Endothelial cell of umbilical vein (primary cell): Measurements from ENCODE around the gene BRCA2. TPM values are rescaled to one million over a fixed set of nuclear protein-coding genes. Genes with fewer than 3 reads are reported as not detected.

Experiments
- BruUV-seq: library from RNA; stranded (reverse); fragments of 400-500 nt; replicated peaks from 2 replicates; lab custom pipeline; 2021; lab: Mats Ljungman, UMichigan
- CTCF ChIA-PET: fragments of 300-600, 350-600 bp; sonication (Branson Sonifier 250); formaldehyde crosslinking; loops from one replicate; lab custom pipeline; 2021; ENCODE audit warnings: antibody characterized with exemption, inconsistent platforms; lab: Charles Lee
- POLR2A ChIA-PET: fragments of 300-600, 350-600 bp; sonication (Branson Sonifier 250); formaldehyde crosslinking; loops from one replicate; lab custom pipeline; 2021; ENCODE audit warnings: antibody characterized with exemption, inconsistent platforms; lab: Charles Lee
- DNase-seq: peaks from one replicate; pipeline ENCODE4 v3.0.0-alpha.2; 2011; ENCODE audit warnings: low read depth, low spot score
- FAIRE-seq: peaks from 2 replicates; lab custom pipeline; 2011; peaks lifted over from hg19 to GRCh38; lab: Jason Lieb, UNC
- H2AFZ ChIP-seq: 2 replicates; pipeline ENCODE4 v1.6.0; 2012; ENCODE audit warnings: low read depth, low read length, control low read depth, inconsistent platforms
- H3K27ac ChIP-seq: 2 replicates; pipeline ENCODE4 v1.5.1; 2011; ENCODE audit warnings: low read depth, mild to moderate bottlenecking, control low read depth, low read length, moderate library complexity; ENCODE audit not compliant: insufficient read depth
- H3K27me3 ChIP-seq, 2 experiments: 2 replicates each; pipeline versions ENCODE4 v1.6.0 to v1.6.1; 2011; ENCODE audit warnings: low read length in 2 of 2, mixed read lengths in 1 of 2; ENCODE audit not compliant: control insufficient read depth in 2 of 2, insufficient read depth in 2 of 2
- H3K36me3 ChIP-seq, 2 experiments: 2 replicates in 1 of 2; 3 replicates in 1 of 2; pipeline ENCODE4 v1.5.1; 2011; ENCODE audit warnings: low read length in 2 of 2, mild to moderate bottlenecking in 1 of 2, moderate library complexity in 1 of 2; ENCODE audit not compliant: control insufficient read depth in 2 of 2, insufficient read depth in 2 of 2; ENCODE audit errors: extremely low read depth in 1 of 2
- H3K4me1 ChIP-seq: 3 replicates; pipeline ENCODE4 v1.5.1; 2011; ENCODE audit warnings: mild to moderate bottlenecking, low read length; ENCODE audit not compliant: control insufficient read depth, insufficient read depth; ENCODE audit errors: extremely low read depth
- H3K4me2 ChIP-seq: 2 replicates; pipeline ENCODE4 v1.6.1; 2011; ENCODE audit warnings: low read length, control low read depth, mixed read lengths; ENCODE audit not compliant: insufficient read depth
- H3K4me3 ChIP-seq, 3 experiments: fragments of 200-600 bp in 1 of 3; sonication (generic), shearing (Covaris generic) in 1 of 3; replicated peaks in 1 of 3; 2 replicates each; pipeline ENCODE4 v1.5.1; 2011 to 2016; ENCODE audit warnings: control low read depth in 3 of 3, low read length in 3 of 3, mild to moderate bottlenecking in 2 of 3, inconsistent platforms in 1 of 3, low read depth in 1 of 3, moderate library complexity in 1 of 3; ENCODE audit not compliant: insufficient read depth in 1 of 3
- H3K79me2 ChIP-seq: 2 replicates; pipeline ENCODE4 v1.6.0; 2012; ENCODE audit warnings: low read length, inconsistent platforms; ENCODE audit not compliant: control insufficient read depth, insufficient read depth
- H3K9ac ChIP-seq: replicated peaks from 2 replicates; pipeline ENCODE3; 2011; ENCODE audit warnings: low read length, control low read depth; ENCODE audit not compliant: insufficient read depth; ENCODE audit errors: extremely low read depth
- H3K9me1 ChIP-seq: replicated peaks from 3 replicates; pipeline ENCODE4 v1.6.0; 2011; ENCODE audit warnings: mild to moderate bottlenecking, low read length; ENCODE audit not compliant: control insufficient read depth, insufficient read depth; ENCODE audit errors: extremely low read depth
- H3K9me3 ChIP-seq: replicated peaks from 2 replicates; pipeline ENCODE4 v1.5.1; 2012; ENCODE audit warnings: low read length, inconsistent platforms; ENCODE audit not compliant: control insufficient read depth, insufficient read depth
- H4K20me1 ChIP-seq: replicated peaks from 2 replicates; pipeline ENCODE3; 2011; ENCODE audit warnings: mild to moderate bottlenecking, low read length; ENCODE audit not compliant: control insufficient read depth, insufficient read depth; ENCODE audit errors: extremely low read depth
- CTCF ChIP-seq, 2 donors: IDR thresholded peaks; 1 replicate in 1 of 2; 2 replicates in 1 of 2; pipeline ENCODE4 v1.5.1; 2011; ENCODE audit warnings: low read length in 2 of 2, mild to moderate bottlenecking in 2 of 2, moderate library complexity in 2 of 2, control low read depth in 1 of 2, inconsistent platforms in 1 of 2, low read depth in 1 of 2; ENCODE audit not compliant: insufficient read depth in 1 of 2; ENCODE audit errors: extremely low read depth in 1 of 2
- EZH2 ChIP-seq: IDR thresholded peaks from 2 replicates; pipeline ENCODE4 v1.6.1; 2012; ENCODE audit warnings: borderline replicate concordance, low read depth, mild to moderate bottlenecking, moderate library complexity, low read length, inconsistent platforms; ENCODE audit not compliant: severe bottlenecking
- FOS ChIP-seq: IDR thresholded peaks from 2 replicates; pipeline ENCODE4 v1.6.1; 2011; ENCODE audit warnings: mild to moderate bottlenecking, low read length, moderate library complexity, borderline replicate concordance; ENCODE audit not compliant: insufficient read depth
- MYC ChIP-seq: IDR thresholded peaks from one replicate; pipeline ENCODE4 v1.6.1; 2011; ENCODE audit warnings: mild to moderate bottlenecking, low read depth, low read length
- POLR2AphosphoS5 ChIP-seq: IDR thresholded peaks from 2 replicates; pipeline ENCODE4 v1.6.1; 2012; ENCODE audit warnings: low read depth, mild to moderate bottlenecking, control low read depth, low read length, moderate library complexity; ENCODE audit not compliant: insufficient read depth
- dilution Hi-C: fragments of 300-500 bp; cut with MboI; formaldehyde crosslinking; loops from one replicate; pipeline ENCODE4 v1.15.0; 2019; ENCODE audit warnings: low sequenced_read_pairs; ENCODE audit not compliant: extremely low pct_ligation_motif_present
- intact Hi-C: fragments of 100-400 bp; cut with micrococcal nuclease; formaldehyde crosslinking; loops from one replicate; pipeline ENCODE4 v1.10.0; 2022
- polyA plus RNA-seq, 4 experiments: library from polyadenylated mRNA; depleted of rRNA in 3 of 4; stranded (reverse) in 3 of 4; unstranded in 1 of 4; fragments of >200 nt; gene quantifications; 2 replicates each; pipeline versions ENCODE4 v1.2.1 to v1.2.3, GENCODE V29; 2011 to 2012; ENCODE audit warnings: missing spikeins in 1 of 4
- total RNA-seq: library from RNA; stranded (reverse); gene quantifications from 2 replicates; pipeline ENCODE4 v1.2.3, GENCODE V29; 2021
- TF ChIP-seq, protein P1 (sequence below): IDR thresholded peaks from 2 replicates; pipeline ENCODE4 v1.6.1; 2011; ENCODE audit not compliant: insufficient read depth, insufficient read length

BRCA2 gene
- total and polyA plus RNA-seq, 2 donors (not counting 3 experiments of a cell fraction or from before 2014, with no cell fraction given) = 2.9 to 17.5 TPM

DNA sequence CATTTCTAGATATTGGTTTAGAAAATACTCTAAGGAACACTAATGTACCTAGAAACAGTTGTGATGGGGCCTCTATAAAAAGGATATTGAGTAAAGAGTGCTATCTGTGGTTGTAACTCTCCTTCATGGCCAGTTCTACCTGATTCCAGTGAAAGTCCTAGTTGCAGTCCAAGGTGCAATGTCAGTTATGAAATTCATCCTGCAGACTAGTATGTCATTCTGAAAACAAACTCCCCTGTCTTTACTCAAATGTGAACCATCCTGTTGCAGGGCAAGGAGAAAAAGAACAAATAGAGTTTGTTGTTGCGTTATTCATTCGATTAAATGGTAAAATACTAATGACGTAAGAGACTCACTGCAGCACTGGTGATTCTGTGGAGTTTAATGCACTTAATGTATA lies 130.9 kb downstream of the BRCA2 start:
- Histone ChIP-seq H3K9me1 (no peaks in the 10 kb centered on the region), H3K36me3 (no peaks in the 10 kb centered on the region), H2AFZ (no peak overlapping the region), H3K4me1 (no peaks in the 10 kb centered on the region), H3K4me3 (no peak overlapping the region), H3K9ac (no peak overlapping the region), H3K27ac (no peak overlapping the region), H3K27me3 (no peaks in the 10 kb centered on the region), H4K20me1 (no peaks in the 10 kb centered on the region), H3K4me2 (no peak overlapping the region), H3K79me2 (no peaks in the 10 kb centered on the region), H3K9me3 (no peaks in the 10 kb centered on the region)
- CTCF ChIA-PET = no interaction called here
- TF ChIP-seq POLR2AphosphoS5 = no peak
- no peak for TF ChIP-seq FOS
- TF ChIP-seq, protein P1, sequence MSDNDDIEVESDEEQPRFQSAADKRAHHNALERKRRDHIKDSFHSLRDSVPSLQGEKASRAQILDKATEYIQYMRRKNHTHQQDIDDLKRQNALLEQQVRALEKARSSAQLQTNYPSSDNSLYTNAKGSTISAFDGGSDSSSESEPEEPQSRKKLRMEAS = no peak
- no peak for TF ChIP-seq CTCF (IDR thresholded peaks at IDR 0.05; ENCODE audit: extremely low read depth in 1 of 2, insufficient read depth in 1 of 2, low read depth in 1 of 2, low read length in 2 of 2)
- TF ChIP-seq MYC = no peak
- no peak for TF ChIP-seq EZH2
- FAIRE-seq (no peak), DNase-seq (no peak)
- dilution Hi-C loops (no loop called here), intact Hi-C loops (loop anchor here (10.0 kb wide), 1 partner anchor 531 kb away; no protein-coding TSS in a partner anchor)
- BruUV-seq = no TSS peak
- POLR2A ChIA-PET = no interaction called here
